Measurements from ENCODE around the gene TAF5.

The TAF5 gene

GRCh38 chr10:103427866-103428265 is 60.1 kb downstream of the TAF5 start:
- Histone ChIP-seq H3K9me3 (ENCODE audit: control insufficient read depth, low read length) (no peaks in the 10 kb centered on the region), H3K27ac (ENCODE audit: low read length, poor library complexity, severe bottlenecking) (no peak overlapping the region), H2AFZ (ENCODE audit: low read depth, low read length) (no peak overlapping the region), H3K4me1 (ENCODE audit: control insufficient read depth, insufficient read depth, low read depth, low read length) (no peaks in the 10 kb centered on the region), H3K9ac (ENCODE audit: low read length) (no peak overlapping the region), H3K79me1 (replicated peaks; ENCODE audit: low read length, poor library complexity, severe bottlenecking) (peaks cover 28% of the 10 kb centered on the region), H4K8ac (ENCODE audit: low read length) (no peak overlapping the region), H4K91ac (ENCODE audit: low read length) (no peak overlapping the region), H3K4me3 (ENCODE audit: insufficient read depth in 1 of 2, low read depth in 1 of 2, low read length in 2 of 2) (no peak overlapping the region), H3K18ac (ENCODE audit: low read depth in 1 of 2, low read length in 2 of 2) (no peak overlapping the region), H2BK12ac (ENCODE audit: low read length in 2 of 2) (no peak overlapping the region), H2BK120ac (ENCODE audit: low read depth, low read length) (no peak overlapping the region), H3K4ac (ENCODE audit: low read depth in 1 of 2, low read length in 2 of 2) (no peak overlapping the region), H2BK5ac (ENCODE audit: low read depth, low read length, poor library complexity, severe bottlenecking) (no peak overlapping the region), H3K14ac (ENCODE audit: low read length in 2 of 2) (no peak overlapping the region), H3K27me3 (ENCODE audit: control insufficient read depth in 1 of 2, insufficient read depth in 1 of 2, low read length in 2 of 2) (no peaks in the 10 kb centered on the region), H3K4me2 (ENCODE audit: low read length, poor library complexity, severe bottlenecking) (no peak overlapping the region), H2AK5ac (ENCODE audit: low read length, severe bottlenecking) (no peak overlapping the region), H3K23ac (ENCODE audit: low read length in 2 of 2) (no peak overlapping the region), H3K36me3 (ENCODE audit: control insufficient read depth in 1 of 2, insufficient read depth in 2 of 2, low read depth in 1 of 2, low read length in 2 of 2) (peaks cover 40 to 90% of the 10 kb centered on the region in 2 experiments), H2BK15ac (ENCODE audit: low read depth, poor library complexity, severe bottlenecking) (no peak overlapping the region)
- DNase-seq = no peak
- WGBS = 97% methylated on average over 8 of the region's 9 CpGs

GRCh38 chr10:103428989-103429643 is 61.3 kb downstream of the TAF5 start:
- Histone ChIP-seq H2BK15ac (ENCODE audit: low read depth, poor library complexity, severe bottlenecking) (no peak overlapping the region), H3K18ac (ENCODE audit: low read depth in 1 of 2, low read length in 2 of 2) (no peak overlapping the region), H3K14ac (ENCODE audit: low read length in 2 of 2) (no peak overlapping the region), H3K9ac (ENCODE audit: low read length) (no peak overlapping the region), H3K27ac (ENCODE audit: low read length, poor library complexity, severe bottlenecking) (no peak overlapping the region), H2AFZ (ENCODE audit: low read depth, low read length) (no peak overlapping the region), H2BK120ac (ENCODE audit: low read depth, low read length) (no peak overlapping the region), H2AK5ac (ENCODE audit: low read length, severe bottlenecking) (no peak overlapping the region), H4K8ac (ENCODE audit: low read length) (no peak overlapping the region), H3K4me3 (ENCODE audit: insufficient read depth in 1 of 2, low read depth in 1 of 2, low read length in 2 of 2) (no peak overlapping the region), H3K9me3 (ENCODE audit: control insufficient read depth, low read length) (no peaks in the 10 kb centered on the region), H3K4ac (ENCODE audit: low read depth in 1 of 2, low read length in 2 of 2) (no peak overlapping the region), H3K79me1 (replicated peaks; ENCODE audit: low read length, poor library complexity, severe bottlenecking) (peaks cover 32% of the 10 kb centered on the region), H2BK5ac (ENCODE audit: low read depth, low read length, poor library complexity, severe bottlenecking) (no peak overlapping the region), H4K91ac (ENCODE audit: low read length) (no peak overlapping the region), H3K36me3 (ENCODE audit: control insufficient read depth in 1 of 2, insufficient read depth in 2 of 2, low read depth in 1 of 2, low read length in 2 of 2) (peaks cover 39 to 85% of the 10 kb centered on the region in 2 experiments), H2BK12ac (ENCODE audit: low read length in 2 of 2) (no peak overlapping the region), H3K4me2 (ENCODE audit: low read length, poor library complexity, severe bottlenecking) (no peak overlapping the region), H3K23ac (ENCODE audit: low read length in 2 of 2) (no peak overlapping the region), H3K4me1 (ENCODE audit: control insufficient read depth, insufficient read depth, low read depth, low read length) (no peaks in the 10 kb centered on the region), H3K27me3 (ENCODE audit: control insufficient read depth in 1 of 2, insufficient read depth in 1 of 2, low read length in 2 of 2) (no peaks in the 10 kb centered on the region)
- DNase-seq = no peak
- 95% methylated on average over 5 of the region's 5 CpGs for WGBS

GRCh38 chr10:103429647-103430046 is 61.9 kb downstream of the TAF5 start:
- Histone ChIP-seq H3K4me2 (ENCODE audit: low read length, poor library complexity, severe bottlenecking) (no peak overlapping the region), H3K9me3 (ENCODE audit: control insufficient read depth, low read length) (no peaks in the 10 kb centered on the region), H3K23ac (ENCODE audit: low read length in 2 of 2) (no peak overlapping the region), H4K91ac (ENCODE audit: low read length) (no peak overlapping the region), H2BK120ac (ENCODE audit: low read depth, low read length) (no peak overlapping the region), H2AFZ (ENCODE audit: low read depth, low read length) (no peak overlapping the region), H4K8ac (ENCODE audit: low read length) (no peak overlapping the region), H3K4me3 (ENCODE audit: insufficient read depth in 1 of 2, low read depth in 1 of 2, low read length in 2 of 2) (no peak overlapping the region), H2BK15ac (ENCODE audit: low read depth, poor library complexity, severe bottlenecking) (no peak overlapping the region), H3K36me3 (ENCODE audit: control insufficient read depth in 1 of 2, insufficient read depth in 2 of 2, low read depth in 1 of 2, low read length in 2 of 2) (peaks cover 43 to 85% of the 10 kb centered on the region in 2 experiments), H3K14ac (ENCODE audit: low read length in 2 of 2) (no peak overlapping the region), H2AK5ac (ENCODE audit: low read length, severe bottlenecking) (no peak overlapping the region), H3K4ac (ENCODE audit: low read depth in 1 of 2, low read length in 2 of 2) (no peak overlapping the region), H3K18ac (ENCODE audit: low read depth in 1 of 2, low read length in 2 of 2) (no peak overlapping the region), H3K9ac (ENCODE audit: low read length) (no peak overlapping the region), H3K27ac (ENCODE audit: low read length, poor library complexity, severe bottlenecking) (no peak overlapping the region), H3K4me1 (ENCODE audit: control insufficient read depth, insufficient read depth, low read depth, low read length) (no peaks in the 10 kb centered on the region), H2BK5ac (ENCODE audit: low read depth, low read length, poor library complexity, severe bottlenecking) (no peak overlapping the region), H3K79me1 (replicated peaks; ENCODE audit: low read length, poor library complexity, severe bottlenecking) (peaks cover 31% of the 10 kb centered on the region), H2BK12ac (ENCODE audit: low read length in 2 of 2) (no peak overlapping the region), H3K27me3 (ENCODE audit: control insufficient read depth in 1 of 2, insufficient read depth in 1 of 2, low read length in 2 of 2) (no peaks in the 10 kb centered on the region)
- no peak for DNase-seq
- WGBS = 100% methylated on average over 5 of the region's 5 CpGs

GRCh38 chr10:103431902-103432301 is 64.1 kb downstream of the TAF5 start:
- Histone ChIP-seq H2AK5ac (ENCODE audit: low read length, severe bottlenecking) (no peak overlapping the region), H2AFZ (ENCODE audit: low read depth, low read length) (no peak overlapping the region), H3K4me2 (ENCODE audit: low read length, poor library complexity, severe bottlenecking) (no peak overlapping the region), H3K27me3 (ENCODE audit: control insufficient read depth in 1 of 2, insufficient read depth in 1 of 2, low read length in 2 of 2) (no peaks in the 10 kb centered on the region), H3K4ac (ENCODE audit: low read depth in 1 of 2, low read length in 2 of 2) (no peak overlapping the region), H2BK15ac (ENCODE audit: low read depth, poor library complexity, severe bottlenecking) (no peak overlapping the region), H3K4me1 (ENCODE audit: control insufficient read depth, insufficient read depth, low read depth, low read length) (no peaks in the 10 kb centered on the region), H2BK5ac (ENCODE audit: low read depth, low read length, poor library complexity, severe bottlenecking) (no peak overlapping the region), H3K9me3 (ENCODE audit: control insufficient read depth, low read length) (no peaks in the 10 kb centered on the region), H3K18ac (ENCODE audit: low read depth in 1 of 2, low read length in 2 of 2) (no peak overlapping the region), H3K23ac (ENCODE audit: low read length in 2 of 2) (no peak overlapping the region), H2BK12ac (ENCODE audit: low read length in 2 of 2) (no peak overlapping the region), H3K9ac (ENCODE audit: low read length) (no peak overlapping the region), H3K27ac (ENCODE audit: low read length, poor library complexity, severe bottlenecking) (no peak overlapping the region), H3K4me3 (ENCODE audit: insufficient read depth in 1 of 2, low read depth in 1 of 2, low read length in 2 of 2) (no peak overlapping the region), H3K79me1 (replicated peaks; ENCODE audit: low read length, poor library complexity, severe bottlenecking) (peaks cover 22% of the 10 kb centered on the region), H4K91ac (ENCODE audit: low read length) (no peak overlapping the region), H2BK120ac (ENCODE audit: low read depth, low read length) (no peak overlapping the region), H3K14ac (ENCODE audit: low read length in 2 of 2) (no peak overlapping the region), H3K36me3 (ENCODE audit: control insufficient read depth in 1 of 2, insufficient read depth in 2 of 2, low read depth in 1 of 2, low read length in 2 of 2) (peaks cover 49 to 89% of the 10 kb centered on the region in 2 experiments), H4K8ac (ENCODE audit: low read length) (no peak overlapping the region)
- 93% methylated on average over 8 of the region's 8 CpGs for WGBS
- DNase-seq = peak; percentile 26
